ENCODE results near the gene C7. TPM values are rescaled to one million over a fixed set of nuclear protein-coding genes. Genes with fewer than 3 reads are reported as not detected.

C7 gene
- total and polyA plus RNA-seq, 2 experiments from 2014 or later: 5.3 to 43.5 TPM

- H3K27me3 ChIP-seq: no peaks in the 10 kb centered on the region
- H3K4me3 ChIP-seq: no peak overlapping the region
- no peak overlapping the region for H3K4me2 ChIP-seq
- no peaks in the 10 kb centered on the region for H3K9me2 ChIP-seq (replicated peaks; ENCODE audit: insufficient read depth)
- no peaks in the 10 kb centered on the region for H4K20me1 ChIP-seq (ENCODE audit: insufficient read depth, poor library complexity, severe bottlenecking)
- no peak for DNase-seq (ENCODE audit: low spot score)
- peaks cover 6% of the 10 kb centered on the region for H3K9me3 ChIP-seq (ENCODE audit: low read depth)
- no peaks in the 10 kb centered on the region for H3K36me3 ChIP-seq (replicated peaks; ENCODE audit: insufficient read depth, low read depth)
- TF ChIP-seq, protein P1, sequence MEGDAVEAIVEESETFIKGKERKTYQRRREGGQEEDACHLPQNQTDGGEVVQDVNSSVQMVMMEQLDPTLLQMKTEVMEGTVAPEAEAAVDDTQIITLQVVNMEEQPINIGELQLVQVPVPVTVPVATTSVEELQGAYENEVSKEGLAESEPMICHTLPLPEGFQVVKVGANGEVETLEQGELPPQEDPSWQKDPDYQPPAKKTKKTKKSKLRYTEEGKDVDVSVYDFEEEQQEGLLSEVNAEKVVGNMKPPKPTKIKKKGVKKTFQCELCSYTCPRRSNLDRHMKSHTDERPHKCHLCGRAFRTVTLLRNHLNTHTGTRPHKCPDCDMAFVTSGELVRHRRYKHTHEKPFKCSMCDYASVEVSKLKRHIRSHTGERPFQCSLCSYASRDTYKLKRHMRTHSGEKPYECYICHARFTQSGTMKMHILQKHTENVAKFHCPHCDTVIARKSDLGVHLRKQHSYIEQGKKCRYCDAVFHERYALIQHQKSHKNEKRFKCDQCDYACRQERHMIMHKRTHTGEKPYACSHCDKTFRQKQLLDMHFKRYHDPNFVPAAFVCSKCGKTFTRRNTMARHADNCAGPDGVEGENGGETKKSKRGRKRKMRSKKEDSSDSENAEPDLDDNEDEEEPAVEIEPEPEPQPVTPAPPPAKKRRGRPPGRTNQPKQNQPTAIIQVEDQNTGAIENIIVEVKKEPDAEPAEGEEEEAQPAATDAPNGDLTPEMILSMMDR (IDR thresholded peaks at IDR 0.05; ENCODE audit: poor library complexity): no peak
- TF ChIP-seq EZH2 (IDR thresholded peaks at IDR 0.05; ENCODE audit: borderline replicate concordance) (no peak), EZH2phosphoT487 (IDR thresholded peaks at IDR 0.05; ENCODE audit: low read depth, severe bottlenecking, unreplicated experiment) (no peak)
- no peaks in the 10 kb centered on the region for H3K4me1 ChIP-seq (ENCODE audit: insufficient read depth)
- no peak overlapping the region for H2AFZ ChIP-seq
- no peaks in the 10 kb centered on the region for H3K79me2 ChIP-seq
- 69% methylated on average over 5 of the region's 5 CpGs for WGBS (ENCODE audit: low lambda C conversion rate, missing lambda C conversion rate)
- no peak overlapping the region for H3K27ac ChIP-seq
These were observed 46.0 kb downstream of the C7 start for GRCh38 chr5:40955313-40955712.

GRCh38 chr5:40957048-40957447 lies 47.8 kb downstream of the C7 start:
- DNase-seq (ENCODE audit: low spot score): no peak
- no peaks in the 10 kb centered on the region for H3K27me3 ChIP-seq
- no peak overlapping the region for H3K4me3 ChIP-seq
- no peaks in the 10 kb centered on the region for H3K9me2 ChIP-seq (replicated peaks; ENCODE audit: insufficient read depth)
- TF ChIP-seq, protein P1 (IDR thresholded peaks at IDR 0.05; ENCODE audit: poor library complexity): no peak
- TF ChIP-seq EZH2 (IDR thresholded peaks at IDR 0.05; ENCODE audit: borderline replicate concordance) (no peak), EZH2phosphoT487 (IDR thresholded peaks at IDR 0.05; ENCODE audit: low read depth, severe bottlenecking, unreplicated experiment) (no peak)
- peaks cover 6% of the 10 kb centered on the region for H3K9me3 ChIP-seq (ENCODE audit: low read depth)
- no peaks in the 10 kb centered on the region for H3K36me3 ChIP-seq (replicated peaks; ENCODE audit: insufficient read depth, low read depth)
- WGBS (ENCODE audit: low lambda C conversion rate, missing lambda C conversion rate): 90% methylated on average over 3 of the region's 3 CpGs
- H3K79me2 ChIP-seq: no peaks in the 10 kb centered on the region
- no peaks in the 10 kb centered on the region for H4K20me1 ChIP-seq (ENCODE audit: insufficient read depth, poor library complexity, severe bottlenecking)
- no peak overlapping the region for H3K4me2 ChIP-seq
- H3K4me1 ChIP-seq (ENCODE audit: insufficient read depth): no peaks in the 10 kb centered on the region
- H2AFZ ChIP-seq: no peak overlapping the region
- no peak overlapping the region for H3K27ac ChIP-seq

DNA sequence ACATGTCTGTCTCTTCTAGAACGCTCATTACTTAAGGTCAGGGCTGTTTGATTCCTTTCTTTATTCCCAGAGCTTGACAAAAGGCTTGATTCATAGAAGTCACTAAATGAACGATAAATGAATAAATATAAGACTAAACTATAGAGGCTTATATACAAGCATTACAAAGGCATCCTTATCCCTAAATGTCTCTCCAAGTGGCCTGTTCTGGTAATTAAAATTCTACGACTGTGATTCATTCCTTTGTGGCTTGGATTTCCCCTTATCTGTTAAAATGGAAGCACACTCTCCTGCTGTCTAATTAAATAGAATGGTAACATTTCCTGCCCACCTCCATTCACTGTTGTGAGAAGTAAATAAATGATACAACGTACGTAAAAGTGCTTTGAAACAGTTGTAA lies 49.5 kb downstream of the C7 start:
- no peak for TF ChIP-seq EZH2 (IDR thresholded peaks at IDR 0.05; ENCODE audit: borderline replicate concordance)
- no peak for TF ChIP-seq EZH2phosphoT487 (IDR thresholded peaks at IDR 0.05; ENCODE audit: low read depth, severe bottlenecking, unreplicated experiment)
- TF ChIP-seq, protein P1 (IDR thresholded peaks at IDR 0.05; ENCODE audit: poor library complexity): no peak
- H3K9me3 ChIP-seq (ENCODE audit: low read depth): peaks cover 6% of the 10 kb centered on the region
- no peak overlapping the region for H3K4me3 ChIP-seq
- no peak for DNase-seq (ENCODE audit: low spot score)
- no peaks in the 10 kb centered on the region for H3K27me3 ChIP-seq
- H3K9me2 ChIP-seq (replicated peaks; ENCODE audit: insufficient read depth): no peaks in the 10 kb centered on the region
- no peak overlapping the region for H2AFZ ChIP-seq
- WGBS (ENCODE audit: low lambda C conversion rate, missing lambda C conversion rate): 96% methylated on average over 5 of the region's 5 CpGs
- no peaks in the 10 kb centered on the region for H3K4me1 ChIP-seq (ENCODE audit: insufficient read depth)
- H3K4me2 ChIP-seq: no peak overlapping the region
- no peak overlapping the region for H3K27ac ChIP-seq
- no peaks in the 10 kb centered on the region for H3K36me3 ChIP-seq (replicated peaks; ENCODE audit: insufficient read depth, low read depth)
- H4K20me1 ChIP-seq (ENCODE audit: insufficient read depth, poor library complexity, severe bottlenecking): no peaks in the 10 kb centered on the region
- no peaks in the 10 kb centered on the region for H3K79me2 ChIP-seq

GRCh38 chr5:40960037-40960436 lies 50.7 kb downstream of the C7 start:
- 92% methylated on average over 1 of the region's 1 CpG for WGBS (ENCODE audit: low lambda C conversion rate, missing lambda C conversion rate)
- TF ChIP-seq, protein P1 (IDR thresholded peaks at IDR 0.05; ENCODE audit: poor library complexity): no peak
- no peak for TF ChIP-seq EZH2 (IDR thresholded peaks at IDR 0.05; ENCODE audit: borderline replicate concordance)
- TF ChIP-seq EZH2phosphoT487 (IDR thresholded peaks at IDR 0.05; ENCODE audit: low read depth, severe bottlenecking, unreplicated experiment): no peak

More at GRCh38 chr5:40960037-40960436, 50.7 kb downstream of the C7 start:
- no peak overlapping the region for H3K4me2 ChIP-seq
- H3K9me2 ChIP-seq (replicated peaks; ENCODE audit: insufficient read depth): no peaks in the 10 kb centered on the region
- no peak overlapping the region for H3K27ac ChIP-seq
- no peak for DNase-seq (ENCODE audit: low spot score)
- no peaks in the 10 kb centered on the region for H3K36me3 ChIP-seq (replicated peaks; ENCODE audit: insufficient read depth, low read depth)
- H3K4me3 ChIP-seq: no peak overlapping the region
- no peak overlapping the region for H2AFZ ChIP-seq
- no peaks in the 10 kb centered on the region for H3K4me1 ChIP-seq (ENCODE audit: insufficient read depth)
- H3K27me3 ChIP-seq: no peaks in the 10 kb centered on the region
- H3K9me3 ChIP-seq (ENCODE audit: low read depth): peaks cover 6% of the 10 kb centered on the region
- H4K20me1 ChIP-seq (ENCODE audit: insufficient read depth, poor library complexity, severe bottlenecking): no peaks in the 10 kb centered on the region
- no peaks in the 10 kb centered on the region for H3K79me2 ChIP-seq
